ENCODE data around the gene GNA12. TPM values are rescaled to one million over a fixed set of nuclear protein-coding genes. Genes with fewer than 3 reads are reported as not detected.

Gene GNA12
- polyA plus RNA-seq, 1 of the 3 experiments (the other 2 are of a cell fraction), result 64.8 TPM

- 94% methylated on average over 9 of the region's 9 CpGs for WGBS (ENCODE audit: low lambda C conversion rate)
- Histone ChIP-seq H3F3A (replicated peaks; ENCODE audit: insufficient read depth) (no peaks in the 10 kb centered on the region), H3K4me3 (ENCODE audit: low read depth in 2 of 2, low read length in 1 of 2) (no peak overlapping the region), H3K4me1 (ENCODE audit: control insufficient read depth in 1 of 2, insufficient read depth in 2 of 2, low read depth in 1 of 2, low read length in 1 of 2) (peaks cover 0 to 31% of the 10 kb centered on the region in 2 experiments; a peak in 1 of 4 replicates), H3K79me2 (ENCODE audit: insufficient read depth) (no peaks in the 10 kb centered on the region), H4K20me1 (ENCODE audit: insufficient read depth) (no peaks in the 10 kb centered on the region), H3K9me2 (no peaks in the 10 kb centered on the region), H2AFZ (ENCODE audit: low read depth) (no peak overlapping the region), H3K36me3 (replicated peaks in 1 of 2; ENCODE audit: control insufficient read depth in 1 of 2, insufficient read depth in 2 of 2, low read length in 1 of 2) (peaks cover 7 to 23% of the 10 kb centered on the region in 2 experiments), H3K9ac (no peak overlapping the region), H3K4me2 (no peak overlapping the region), H3K9me3 (no peaks in the 10 kb centered on the region), H3K27me3 (ENCODE audit: insufficient read depth) (no peaks in the 10 kb centered on the region), H3K27ac (ENCODE audit: low read depth in 2 of 2, low read length in 1 of 2) (no peak overlapping the region)
- DNase-seq, result no peak
- no peak for TF ChIP-seq MEF2A (IDR thresholded peaks at IDR 0.05; ENCODE audit: borderline replicate concordance, low read depth)
- TF ChIP-seq EP300 (IDR thresholded peaks at IDR 0.05; ENCODE audit: borderline replicate concordance in 1 of 2, low read depth in 1 of 2, low read length in 1 of 2), result no peak
- no peak for TF ChIP-seq RCOR1 (IDR thresholded peaks at IDR 0.05; ENCODE audit: low read length)
- TF ChIP-seq EZH2phosphoT487 (IDR thresholded peaks at IDR 0.05; ENCODE audit: borderline replicate concordance, low read depth), result no peak
- no peak for TF ChIP-seq JUND (IDR thresholded peaks at IDR 0.05)
- no peak for TF ChIP-seq GABPA (IDR thresholded peaks at IDR 0.05; ENCODE audit: low read depth)
- TF ChIP-seq MXI1 (IDR thresholded peaks at IDR 0.05; ENCODE audit: low read depth, low read length), result no peak
- TF ChIP-seq FOXM1 (IDR thresholded peaks at IDR 0.05; ENCODE audit: low read depth), result no peak
- TF ChIP-seq FOXJ3 (CRISPR knock-in tag; IDR thresholded peaks at IDR 0.05), result no peak
- ChIA-PET CTCF (interaction anchor here (1.5 to 8.6 kb wide), 7 partner anchors 8 to 43 kb away, joined by 3 to 94 read pairs (median 23); no protein-coding TSS in a partner anchor), POLR2A (interaction anchor here (0.8 kb wide), 1 partner anchor 12 kb away, joined by 3 read pairs; no protein-coding TSS in a partner anchor)
These were observed 129.5 kb downstream of the GNA12 start for GRCh38 chr7:2714636-2715035.

GRCh38 chr7:2713978-2714377 lies 130.1 kb downstream of the GNA12 start:
- POLR2A ChIA-PET, result no interaction called here
- CTCF ChIA-PET, result interaction anchor here (0.5 to 8.6 kb wide), 10 partner anchors 12 to 255 kb away, joined by 3 to 94 read pairs (median 5); no protein-coding TSS in a partner anchor
- H3K9me3 ChIP-seq, result no peaks in the 10 kb centered on the region

More at GRCh38 chr7:2713978-2714377, 130.1 kb downstream of the GNA12 start:
- Histone ChIP-seq H3K4me1 (ENCODE audit: control insufficient read depth in 1 of 2, insufficient read depth in 2 of 2, low read depth in 1 of 2, low read length in 1 of 2) (peaks cover 0 to 31% of the 10 kb centered on the region in 2 experiments; a peak in 1 of 4 replicates), H3K36me3 (replicated peaks in 1 of 2; ENCODE audit: control insufficient read depth in 1 of 2, insufficient read depth in 2 of 2, low read length in 1 of 2) (peaks cover 5 to 23% of the 10 kb centered on the region in 2 experiments), H3K27me3 (ENCODE audit: insufficient read depth) (no peaks in the 10 kb centered on the region), H3K79me2 (ENCODE audit: insufficient read depth) (no peaks in the 10 kb centered on the region), H4K20me1 (ENCODE audit: insufficient read depth) (no peaks in the 10 kb centered on the region), H2AFZ (ENCODE audit: low read depth) (no peak overlapping the region), H3K4me3 (ENCODE audit: low read depth in 2 of 2, low read length in 1 of 2) (no peak overlapping the region), H3K4me2 (no peak overlapping the region), H3K9ac (no peak overlapping the region), H3K9me2 (no peaks in the 10 kb centered on the region), H3F3A (replicated peaks; ENCODE audit: insufficient read depth) (no peaks in the 10 kb centered on the region), H3K27ac (ENCODE audit: low read depth in 2 of 2, low read length in 1 of 2) (no peak overlapping the region)
- no peak for DNase-seq
- no peak for TF ChIP-seq TAF1 (IDR thresholded peaks at IDR 0.05; ENCODE audit: borderline replicate concordance, low read depth, low read length)
- TF ChIP-seq JUND (IDR thresholded peaks at IDR 0.05), result no peak
- TF ChIP-seq GATA2 (CRISPR knock-in tag; IDR thresholded peaks at IDR 0.05), result no peak
- no peak for TF ChIP-seq SMC3 (IDR thresholded peaks at IDR 0.05; ENCODE audit: low read depth, low read length)
- no peak for TF ChIP-seq CHD2 (IDR thresholded peaks at IDR 0.05; ENCODE audit: low read length, partially characterized antibody)
- TF ChIP-seq NRF1 (IDR thresholded peaks at IDR 0.05; ENCODE audit: low read depth, low read length), result no peak
- TF ChIP-seq FOXM1 (IDR thresholded peaks at IDR 0.05; ENCODE audit: low read depth), result no peak
- no peak for TF ChIP-seq USF2 (IDR thresholded peaks at IDR 0.05; ENCODE audit: borderline replicate concordance, low read depth, low read length)
- 92% methylated on average over 12 of the region's 12 CpGs for WGBS (ENCODE audit: low lambda C conversion rate)
